ENCODE data around the gene APAF1.
"Not testable (repeated sequence)": the region's sequence is repeated elsewhere in the genome, so short reads cannot be mapped to it uniquely, and the experiment has no call there.

Gene APAF1

GRCh38 chr12:98639491-98639890 lies 5.6 kb upstream of the APAF1 start:
- 92 to 100% methylated on average over 2 of the region's 3 CpGs for WGBS, 2 experiments (ENCODE audit: insufficient coverage in 2 of 2)
- H3K4me1 ChIP-seq (ENCODE audit: control insufficient read depth, insufficient read depth, low read length, poor library complexity, severe bottlenecking): peaks cover 20% of the 10 kb centered on the region
- H3K4me3 ChIP-seq (ENCODE audit: extremely low read depth, insufficient read depth, low read length, poor library complexity, severe bottlenecking): no peak overlapping the region
- H3K9me3 ChIP-seq (ENCODE audit: control insufficient read depth, low read length): no peaks in the 10 kb centered on the region
- H3K36me3 ChIP-seq (ENCODE audit: control insufficient read depth, insufficient read depth, low read length): peaks cover 55% of the 10 kb centered on the region
- no peak overlapping the region for H3K27ac ChIP-seq (ENCODE audit: low read depth, low read length, severe bottlenecking)

- not testable (repeated sequence) for H3K27ac ChIP-seq (ENCODE audit: low read depth, low read length, severe bottlenecking); H3K9me3 ChIP-seq (ENCODE audit: control insufficient read depth, low read length); H3K4me1 ChIP-seq (ENCODE audit: control insufficient read depth, insufficient read depth, low read length, poor library complexity, severe bottlenecking)
- peaks cover 48% of the 10 kb centered on the region for H3K36me3 ChIP-seq (ENCODE audit: control insufficient read depth, insufficient read depth, low read length)
- WGBS, 2 experiments (ENCODE audit: insufficient coverage in 2 of 2): 100% methylated on average over 1 of the region's 5 CpGs; no CpG with 5 or more reads in 1 of the 2 experiments
- peak overlapping the region; percentile 98 for H3K4me3 ChIP-seq (ENCODE audit: extremely low read depth, insufficient read depth, low read length, poor library complexity, severe bottlenecking)
Observed at GRCh38 chr12:98642801-98643200, 2.3 kb upstream of the APAF1 start.

GRCh38 chr12:98644433-98644711 lies 718 bp upstream of the APAF1 start:
- Histone ChIP-seq H3K4me3 (ENCODE audit: extremely low read depth, insufficient read depth, low read length, poor library complexity, severe bottlenecking) (peak overlapping the region; percentile 98), H3K4me1 (ENCODE audit: control insufficient read depth, insufficient read depth, low read length, poor library complexity, severe bottlenecking) (peaks cover 8% of the 10 kb centered on the region), H3K9me3 (ENCODE audit: control insufficient read depth, low read length) (no peaks in the 10 kb centered on the region), H3K27ac (ENCODE audit: low read depth, low read length, severe bottlenecking) (peak overlapping the region; percentile 97), H3K36me3 (ENCODE audit: control insufficient read depth, insufficient read depth, low read length) (peaks cover 45% of the 10 kb centered on the region)
- 0% methylated on average over 17 to 19 of the region's 20 CpGs for WGBS, 2 experiments (ENCODE audit: insufficient coverage in 2 of 2)

GRCh38 chr12:98645572-98646067 lies 530 bp downstream of the APAF1 start:
- Histone ChIP-seq H3K9me3 (ENCODE audit: control insufficient read depth, low read length) (no peaks in the 10 kb centered on the region), H3K27ac (ENCODE audit: low read depth, low read length, severe bottlenecking) (peak overlapping the region; percentile 97), H3K4me3 (ENCODE audit: extremely low read depth, insufficient read depth, low read length, poor library complexity, severe bottlenecking) (peak overlapping the region; percentile 98), H3K36me3 (ENCODE audit: control insufficient read depth, insufficient read depth, low read length) (peaks cover 47% of the 10 kb centered on the region), H3K4me1 (ENCODE audit: control insufficient read depth, insufficient read depth, low read length, poor library complexity, severe bottlenecking) (peaks cover 8% of the 10 kb centered on the region)
- WGBS, 2 experiments (ENCODE audit: insufficient coverage in 2 of 2): 1 to 2% methylated on average over 15 to 24 of the region's 24 CpGs

GRCh38 chr12:98646294-98647090 lies 1.4 kb downstream of the APAF1 start:
- peak overlapping the region; percentile 98 for H3K4me3 ChIP-seq (ENCODE audit: extremely low read depth, insufficient read depth, low read length, poor library complexity, severe bottlenecking)
- H3K27ac ChIP-seq (ENCODE audit: low read depth, low read length, severe bottlenecking): no peak overlapping the region
- 19 to 35% methylated on average over 3 to 4 of the region's 8 CpGs for WGBS, 2 experiments (ENCODE audit: insufficient coverage in 2 of 2)
- H3K9me3 ChIP-seq (ENCODE audit: control insufficient read depth, low read length): no peaks in the 10 kb centered on the region
- H3K4me1 ChIP-seq (ENCODE audit: control insufficient read depth, insufficient read depth, low read length, poor library complexity, severe bottlenecking): peaks cover 8% of the 10 kb centered on the region
- peaks cover 42% of the 10 kb centered on the region for H3K36me3 ChIP-seq (ENCODE audit: control insufficient read depth, insufficient read depth, low read length)

GRCh38 chr12:98651328-98651727 lies 6.2 kb downstream of the APAF1 start:
- H3K27ac ChIP-seq (ENCODE audit: low read depth, low read length, severe bottlenecking): no peak overlapping the region
- no peaks in the 10 kb centered on the region for H3K9me3 ChIP-seq (ENCODE audit: control insufficient read depth, low read length)
- peaks cover 45% of the 10 kb centered on the region for H3K36me3 ChIP-seq (ENCODE audit: control insufficient read depth, insufficient read depth, low read length)
- no peaks in the 10 kb centered on the region for H3K4me1 ChIP-seq (ENCODE audit: control insufficient read depth, insufficient read depth, low read length, poor library complexity, severe bottlenecking)
- H3K4me3 ChIP-seq (ENCODE audit: extremely low read depth, insufficient read depth, low read length, poor library complexity, severe bottlenecking): no peak overlapping the region

- Histone ChIP-seq H3K4me3 (ENCODE audit: extremely low read depth, insufficient read depth, low read length, poor library complexity, severe bottlenecking) (no peak overlapping the region), H3K9me3 (ENCODE audit: control insufficient read depth, low read length) (no peaks in the 10 kb centered on the region), H3K36me3 (ENCODE audit: control insufficient read depth, insufficient read depth, low read length) (peaks cover 52% of the 10 kb centered on the region), H3K4me1 (ENCODE audit: control insufficient read depth, insufficient read depth, low read length, poor library complexity, severe bottlenecking) (no peaks in the 10 kb centered on the region), H3K27ac (ENCODE audit: low read depth, low read length, severe bottlenecking) (no peak overlapping the region)
- whole genome bisulfite sequencing, 2 experiments (ENCODE audit: insufficient coverage in 2 of 2): 88% methylated on average over 1 of the region's 1 CpG; no CpG with 5 or more reads in 1 of the 2 experiments
Observed at GRCh38 chr12:98653866-98654493, 8.9 kb downstream of the APAF1 start.

GRCh38 chr12:98656289-98657101 lies 11.4 kb downstream of the APAF1 start:
- H3K4me1 ChIP-seq (ENCODE audit: control insufficient read depth, insufficient read depth, low read length, poor library complexity, severe bottlenecking): no peaks in the 10 kb centered on the region
- no peak overlapping the region for H3K27ac ChIP-seq (ENCODE audit: low read depth, low read length, severe bottlenecking)
- no peak overlapping the region for H3K4me3 ChIP-seq (ENCODE audit: extremely low read depth, insufficient read depth, low read length, poor library complexity, severe bottlenecking)
- H3K9me3 ChIP-seq (ENCODE audit: control insufficient read depth, low read length): no peaks in the 10 kb centered on the region
- peaks cover 58% of the 10 kb centered on the region for H3K36me3 ChIP-seq (ENCODE audit: control insufficient read depth, insufficient read depth, low read length)
- WGBS, 2 experiments (ENCODE audit: insufficient coverage in 2 of 2): 98 to 100% methylated on average over 3 to 6 of the region's 6 CpGs

GRCh38 chr12:98660521-98660920 lies 15.4 kb downstream of the APAF1 start:
- peaks cover 75% of the 10 kb centered on the region for H3K36me3 ChIP-seq (ENCODE audit: control insufficient read depth, insufficient read depth, low read length)
- no peak overlapping the region for H3K27ac ChIP-seq (ENCODE audit: low read depth, low read length, severe bottlenecking)
- H3K4me3 ChIP-seq (ENCODE audit: extremely low read depth, insufficient read depth, low read length, poor library complexity, severe bottlenecking): no peak overlapping the region
- H3K9me3 ChIP-seq (ENCODE audit: control insufficient read depth, low read length): no peaks in the 10 kb centered on the region
- no peaks in the 10 kb centered on the region for H3K4me1 ChIP-seq (ENCODE audit: control insufficient read depth, insufficient read depth, low read length, poor library complexity, severe bottlenecking)

- Histone ChIP-seq H3K36me3 (ENCODE audit: control insufficient read depth, insufficient read depth, low read length) (peaks cover 77% of the 10 kb centered on the region), H3K9me3 (ENCODE audit: control insufficient read depth, low read length) (no peaks in the 10 kb centered on the region), H3K27ac (ENCODE audit: low read depth, low read length, severe bottlenecking) (no peak overlapping the region), H3K4me3 (ENCODE audit: extremely low read depth, insufficient read depth, low read length, poor library complexity, severe bottlenecking) (no peak overlapping the region), H3K4me1 (ENCODE audit: control insufficient read depth, insufficient read depth, low read length, poor library complexity, severe bottlenecking) (no peaks in the 10 kb centered on the region)
- WGBS, 2 experiments (ENCODE audit: insufficient coverage in 2 of 2): 96 to 100% methylated on average over 2 to 3 of the region's 3 CpGs
Observed at GRCh38 chr12:98669751-98670150, 24.7 kb downstream of the APAF1 start.
